ENCODE data around the gene EIF4EBP3. TPM values are rescaled to one million over a fixed set of nuclear protein-coding genes. Genes with fewer than 3 reads are reported as not detected.
"Not testable (repeated sequence)": the region's sequence is repeated elsewhere in the genome, so short reads cannot be mapped to it uniquely, and the experiment has no call there.

The EIF4EBP3 gene
- total RNA-seq, 1 donor from 2014 or later, result 21.4 TPM

DNA sequence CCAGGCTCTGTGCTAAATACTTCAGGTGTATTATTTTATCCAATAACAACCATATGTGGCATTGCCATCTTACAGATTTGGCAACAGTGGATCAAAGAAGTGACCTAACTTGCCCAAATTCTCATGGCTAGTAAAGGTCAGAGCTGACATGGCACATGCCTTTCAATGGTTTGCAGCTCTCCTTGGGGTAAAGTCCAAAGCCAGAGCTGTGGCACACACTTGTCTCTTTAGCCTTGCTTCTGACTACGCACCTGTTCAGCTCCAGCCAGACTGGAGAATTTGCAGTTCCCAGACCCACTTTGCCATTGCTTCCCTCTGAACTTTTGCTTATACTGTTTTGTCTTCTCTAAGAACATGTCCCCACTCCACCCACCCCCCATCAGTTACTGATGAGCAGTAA lies 23.0 kb downstream of the EIF4EBP3 start:
- Histone ChIP-seq H3K36me3 (peaks cover 17% of the 10 kb centered on the region), H3K4me3 (no peak overlapping the region), H3K4me1 (peaks cover 57% of the 10 kb centered on the region), H3K27me3 (no peaks in the 10 kb centered on the region), H3K9me3 (no peaks in the 10 kb centered on the region), H3K27ac (peak overlapping the region; percentile 86)
- TF ChIP-seq, protein P1, sequence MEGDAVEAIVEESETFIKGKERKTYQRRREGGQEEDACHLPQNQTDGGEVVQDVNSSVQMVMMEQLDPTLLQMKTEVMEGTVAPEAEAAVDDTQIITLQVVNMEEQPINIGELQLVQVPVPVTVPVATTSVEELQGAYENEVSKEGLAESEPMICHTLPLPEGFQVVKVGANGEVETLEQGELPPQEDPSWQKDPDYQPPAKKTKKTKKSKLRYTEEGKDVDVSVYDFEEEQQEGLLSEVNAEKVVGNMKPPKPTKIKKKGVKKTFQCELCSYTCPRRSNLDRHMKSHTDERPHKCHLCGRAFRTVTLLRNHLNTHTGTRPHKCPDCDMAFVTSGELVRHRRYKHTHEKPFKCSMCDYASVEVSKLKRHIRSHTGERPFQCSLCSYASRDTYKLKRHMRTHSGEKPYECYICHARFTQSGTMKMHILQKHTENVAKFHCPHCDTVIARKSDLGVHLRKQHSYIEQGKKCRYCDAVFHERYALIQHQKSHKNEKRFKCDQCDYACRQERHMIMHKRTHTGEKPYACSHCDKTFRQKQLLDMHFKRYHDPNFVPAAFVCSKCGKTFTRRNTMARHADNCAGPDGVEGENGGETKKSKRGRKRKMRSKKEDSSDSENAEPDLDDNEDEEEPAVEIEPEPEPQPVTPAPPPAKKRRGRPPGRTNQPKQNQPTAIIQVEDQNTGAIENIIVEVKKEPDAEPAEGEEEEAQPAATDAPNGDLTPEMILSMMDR (IDR thresholded peaks at IDR 0.05), result no peak
- intact Hi-C loops (cut with DNase I), result no loop called here
- ATAC-seq (no peak), DNase-seq (no peak)

DNA sequence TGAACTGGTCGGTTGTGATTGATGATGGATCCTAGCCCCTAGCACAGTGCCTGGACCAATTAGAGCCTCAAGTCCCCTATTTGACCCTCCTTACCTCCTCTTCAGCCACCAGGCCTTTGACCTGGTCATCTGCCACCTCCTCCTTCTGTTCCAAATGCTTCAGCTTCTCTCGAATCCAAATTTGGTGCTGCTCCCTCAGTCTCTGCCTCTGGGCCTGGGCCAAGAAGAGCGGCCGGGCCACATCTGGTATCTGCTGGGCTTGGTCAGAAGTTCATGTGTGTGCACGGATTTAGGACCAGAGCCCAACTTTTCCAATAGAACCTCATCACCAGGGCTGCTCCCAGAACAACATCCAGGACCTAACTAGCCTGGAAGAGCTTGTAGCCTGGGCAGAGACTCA lies 23.6 kb downstream of the EIF4EBP3 start:
- Histone ChIP-seq H3K9me3 (no peaks in the 10 kb centered on the region), H3K36me3 (peaks cover 17% of the 10 kb centered on the region), H3K4me3 (no peak overlapping the region), H3K27ac (peak overlapping the region; percentile 86), H3K4me1 (peaks cover 51% of the 10 kb centered on the region), H3K27me3 (no peaks in the 10 kb centered on the region)
- TF ChIP-seq, protein P1 (IDR thresholded peaks at IDR 0.05), result no peak
- DNase-seq (peak; percentile 67), ATAC-seq (peak; percentile 19)
- intact Hi-C loops (cut with DNase I), result no loop called here

DNA sequence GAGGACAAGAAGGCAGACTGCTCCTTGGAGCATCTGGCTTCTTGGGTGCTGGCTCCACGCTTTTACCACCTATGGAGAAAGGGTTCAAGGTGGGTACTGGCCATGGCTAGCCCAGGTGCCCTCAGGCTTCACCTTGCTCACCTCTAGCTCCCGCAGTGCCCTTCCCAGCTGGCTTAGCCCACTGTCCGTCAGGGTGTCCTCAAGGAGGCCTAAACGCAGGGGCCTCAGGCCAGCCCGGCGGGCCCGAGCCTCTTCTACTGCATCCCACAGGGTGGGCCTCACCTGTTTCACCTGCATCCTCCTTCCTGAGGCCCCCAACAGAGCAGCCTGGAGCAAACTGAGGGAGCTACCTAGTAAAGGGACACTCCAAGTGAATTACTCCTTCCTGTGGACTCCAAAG lies 26.2 kb downstream of the EIF4EBP3 start:
- Histone ChIP-seq H3K27me3 (no peaks in the 10 kb centered on the region), H3K27ac (no peak overlapping the region), H3K36me3 (no peaks in the 10 kb centered on the region), H3K4me1 (peaks cover 45% of the 10 kb centered on the region), H3K4me3 (no peak overlapping the region), H3K9me3 (no peaks in the 10 kb centered on the region)
- TF ChIP-seq, protein P1 (IDR thresholded peaks at IDR 0.05), result no peak
- ATAC-seq, result no peak
- intact Hi-C loops (cut with DNase I), result no loop called here
- DNase-seq, result peak; percentile 51

DNA sequence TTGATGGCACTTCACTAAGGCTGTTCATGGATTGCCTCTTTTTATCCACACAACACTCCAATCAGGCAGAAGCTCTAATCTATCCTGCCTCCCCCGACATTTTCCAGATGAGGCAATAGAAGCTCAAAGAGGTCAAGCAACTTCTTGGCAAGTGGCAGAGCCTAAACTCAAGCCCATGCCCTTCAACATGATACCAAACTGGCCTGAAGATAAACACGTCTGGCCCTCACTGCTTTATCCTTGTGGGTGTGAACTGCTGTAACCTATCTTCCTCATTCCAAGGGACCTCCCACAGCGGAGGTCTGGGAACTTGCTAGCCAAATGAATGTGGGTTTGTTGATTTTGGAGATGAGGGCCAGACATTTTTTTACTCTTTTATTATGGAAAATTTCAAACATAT lies 26.7 kb downstream of the EIF4EBP3 start:
- ATAC-seq (peak; percentile 58), DNase-seq (no peak)
- peaks cover 41% of the 10 kb centered on the region for H3K4me1 ChIP-seq
- TF ChIP-seq, protein P1 (IDR thresholded peaks at IDR 0.05), result no peak
- intact Hi-C loops (cut with DNase I), result no loop called here
- H3K36me3 ChIP-seq, result no peaks in the 10 kb centered on the region
- no peaks in the 10 kb centered on the region for H3K9me3 ChIP-seq
- no peaks in the 10 kb centered on the region for H3K27me3 ChIP-seq
- H3K27ac ChIP-seq, result no peak overlapping the region
- H3K4me3 ChIP-seq, result no peak overlapping the region

DNA sequence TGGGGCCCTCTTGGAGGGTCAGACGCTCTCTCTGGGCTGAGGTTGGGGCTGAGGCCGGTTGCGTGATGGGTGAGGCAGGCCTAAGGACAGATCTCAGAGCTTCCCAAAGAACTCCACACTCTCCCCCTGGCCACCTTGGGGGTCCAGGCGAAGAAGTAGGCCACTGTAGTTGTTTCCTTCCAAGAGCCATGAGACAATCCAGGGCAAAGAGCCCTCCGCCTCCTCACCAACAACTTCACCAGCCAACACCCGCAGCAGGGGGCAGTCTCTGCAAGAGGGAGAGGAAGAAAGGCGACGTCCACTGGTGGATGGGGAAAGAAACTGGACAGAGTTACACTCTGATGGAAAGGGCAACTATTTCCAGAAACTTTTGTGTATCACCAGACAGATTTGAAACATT lies 27.8 kb downstream of the EIF4EBP3 start:
- intact Hi-C loops (cut with DNase I), result no loop called here
- ATAC-seq, result peak; percentile 92
- H3K9me3 ChIP-seq, result no peaks in the 10 kb centered on the region
- H3K4me3 ChIP-seq, result no peak overlapping the region
- H3K4me1 ChIP-seq, result peaks cover 30% of the 10 kb centered on the region
- TF ChIP-seq, protein P1 (IDR thresholded peaks at IDR 0.05), result peak; percentile 53
- H3K27me3 ChIP-seq, result no peaks in the 10 kb centered on the region
- peak; percentile 87 for DNase-seq
- H3K27ac ChIP-seq, result peak overlapping the region; percentile 25
- H3K36me3 ChIP-seq, result no peaks in the 10 kb centered on the region

DNA sequence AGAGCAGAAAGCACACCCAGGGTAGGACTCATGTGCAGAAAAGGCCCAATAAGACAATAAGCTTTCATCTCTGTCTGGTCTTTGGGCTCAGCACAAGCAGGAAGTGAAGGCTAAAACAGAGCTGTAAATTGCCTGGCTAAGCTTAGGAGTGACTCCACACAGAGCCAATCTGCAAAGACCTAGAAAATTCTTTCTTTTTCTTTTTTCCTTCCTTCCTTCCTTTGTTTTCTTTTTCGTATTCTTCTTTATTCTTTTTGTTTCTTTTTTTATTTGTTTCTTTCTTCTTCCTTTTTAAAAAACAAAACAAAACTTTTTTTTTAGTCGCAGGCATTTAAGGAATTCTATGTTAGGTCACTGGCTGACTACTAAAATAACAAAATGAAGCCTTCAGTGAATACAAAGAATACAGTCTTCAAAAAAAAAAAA lies 29.3 kb downstream of the EIF4EBP3 start:
- Histone ChIP-seq H3K36me3 (no peaks in the 10 kb centered on the region), H3K4me1 (peaks cover 22% of the 10 kb centered on the region), H3K27ac (peak overlapping the region; percentile 20), H3K27me3 (no peaks in the 10 kb centered on the region), H3K4me3 (no peak overlapping the region), H3K9me3 (no peaks in the 10 kb centered on the region)
- DNase-seq (no peak), ATAC-seq (peak; percentile 39)
- TF ChIP-seq, protein P1 (IDR thresholded peaks at IDR 0.05), result no peak
- intact Hi-C loops (cut with DNase I), result no loop called here

DNA sequence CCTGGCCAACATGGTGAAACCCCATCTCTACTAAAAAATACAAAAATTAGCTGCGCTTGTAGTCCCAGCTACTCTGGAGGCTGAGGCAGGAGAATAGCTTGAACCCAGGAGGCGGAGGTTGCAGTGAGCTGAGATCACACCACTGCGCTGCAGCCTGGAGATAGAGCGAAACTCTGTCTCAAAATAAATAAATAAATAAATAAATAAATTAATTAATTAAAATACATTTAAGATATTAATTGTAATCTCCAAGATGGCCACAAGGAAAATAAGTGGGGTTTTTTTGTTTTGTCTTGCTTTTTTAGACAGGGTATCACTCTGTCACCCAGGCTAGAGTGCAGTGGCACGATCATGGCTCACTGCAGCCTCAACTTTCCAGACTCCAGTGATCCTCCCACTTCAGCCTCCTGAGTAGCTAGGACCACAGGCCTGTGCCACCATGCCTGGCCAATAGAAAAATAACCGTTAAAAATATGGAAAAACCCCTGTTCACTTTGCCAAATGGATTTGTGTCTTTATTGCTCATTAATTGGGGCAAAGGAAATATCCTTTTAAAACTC lies 31.8 kb downstream of the EIF4EBP3 start:
- H3K36me3 ChIP-seq; DNase-seq; ATAC-seq; H3K27ac ChIP-seq; H3K9me3 ChIP-seq; H3K27me3 ChIP-seq; intact Hi-C loops (cut with DNase I); H3K4me3 ChIP-seq: not testable (repeated sequence)
- peaks cover 11% of the 10 kb centered on the region for H3K4me1 ChIP-seq
